GM12878 (cell line): Measurements from ENCODE around the gene HMCN1. TPM values are rescaled to one million over a fixed set of nuclear protein-coding genes. Genes with fewer than 3 reads are reported as not detected.

Experiments
- ATAC-seq: fragments of 200-7000 bp; cut with Tn5 transposase; 3 replicates; pipeline ENCODE4 v1.9.1; 2020; ENCODE audit warnings: mild to moderate bottlenecking, moderate library complexity
- BruUV-seq: library from RNA; stranded (reverse); fragments of 400-500 nt; replicated peaks from 2 replicates; lab custom pipeline; 2021; lab: Mats Ljungman, UMichigan
- CTCF ChIA-PET: fragments of 300-600 bp; sonication (Branson Sonifier 250); formaldehyde crosslinking; extraction: SDS; loops from one replicate; lab custom pipeline; 2021; ENCODE audit warnings: inconsistent platforms; lab: Yijun Ruan, JAX
- POLR2A ChIA-PET: fragments of 350-600 bp; formaldehyde crosslinking; extraction: SDS; loops from one replicate; lab custom pipeline; 2021; ENCODE audit warnings: inconsistent platforms; lab: Charles Lee
- RAD21 ChIA-PET: fragments of 300-600 bp; sonication (Branson Sonifier 250); formaldehyde crosslinking; loops from one replicate; lab custom pipeline; 2023; ENCODE audit warnings: antibody characterized with exemption; ENCODE audit not compliant: unreplicated experiment; lab: Charles Lee
- SMC1A ChIA-PET: fragments of 300-600 bp; sonication (Branson Sonifier 250); formaldehyde crosslinking; loops from one replicate; lab custom pipeline; 2023; ENCODE audit not compliant: unreplicated experiment, uncharacterized antibody; lab: Charles Lee
- DNase-seq: peaks from one replicate; pipeline ENCODE4 v3.0.0-alpha.2; 2011; ENCODE audit warnings: low read depth, low spot score
- FAIRE-seq: peaks from 3 replicates; lab custom pipeline; 2011; peaks lifted over from hg19 to GRCh38; lab: Jason Lieb, UNC
- H2AFZ ChIP-seq: 2 replicates; pipeline ENCODE4 v1.6.0; 2011; ENCODE audit warnings: low read depth, low read length, control low read depth; ENCODE audit not compliant: control insufficient read depth
- H3K27ac ChIP-seq: 2 replicates; pipeline ENCODE4 v1.5.1; 2011; ENCODE audit warnings: control low read depth; ENCODE audit not compliant: control insufficient read depth, insufficient read depth
- H3K27me3 ChIP-seq, 2 experiments: replicated peaks in 1 of 2; 2 replicates each; pipeline versions ENCODE4 v1.6.0 to v1.6.1; 2011; ENCODE audit warnings: low read length in 1 of 2; ENCODE audit not compliant: control insufficient read depth in 2 of 2, insufficient read depth in 2 of 2
- H3K36me3 ChIP-seq, 2 experiments: 2 replicates each; pipeline ENCODE4 v1.5.1; 2011; ENCODE audit warnings: low read length in 1 of 2; ENCODE audit not compliant: control insufficient read depth in 2 of 2, insufficient read depth in 2 of 2
- H3K4me1 ChIP-seq: 2 replicates; pipeline ENCODE4 v1.6.1; 2011; ENCODE audit warnings: mild to moderate bottlenecking, low read length, moderate library complexity, mixed read lengths; ENCODE audit not compliant: control insufficient read depth, insufficient read depth
- H3K4me2 ChIP-seq: 2 replicates; pipeline ENCODE4 v1.6.0; 2011; ENCODE audit warnings: control low read depth; ENCODE audit not compliant: control insufficient read depth, insufficient read depth
- H3K4me3 ChIP-seq: fragments of 200-600 bp; sonication (generic); 2 replicates; pipeline ENCODE4 v1.5.1; 2016
- H3K79me2 ChIP-seq: 2 replicates; pipeline ENCODE4 v1.6.0; 2011; ENCODE audit warnings: low read length; ENCODE audit not compliant: control insufficient read depth, insufficient read depth
- H3K9ac ChIP-seq: 2 replicates; pipeline ENCODE4 v1.8.0; 2011; ENCODE audit warnings: low read length, control low read depth, mixed read lengths; ENCODE audit not compliant: control insufficient read depth, insufficient read depth
- H3K9me3 ChIP-seq: replicated peaks from 3 replicates; pipeline ENCODE4 v1.5.1; 2011; ENCODE audit warnings: mild to moderate bottlenecking, low read length; ENCODE audit not compliant: control insufficient read depth, insufficient read depth
- H4K20me1 ChIP-seq: 2 replicates; pipeline ENCODE4 v1.6.0; 2011; ENCODE audit not compliant: control insufficient read depth, insufficient read depth
- BMI1 ChIP-seq: fragments of 450-650 bp; IDR thresholded peaks from 2 replicates; pipeline ENCODE4 v1.6.1; 2016; ENCODE audit warnings: mild to moderate bottlenecking, moderate library complexity, borderline replicate concordance
- NRF1 ChIP-seq: conservative IDR thresholded peaks from 2 replicates; pipeline ENCODE4 v1.6.1; 2011; ENCODE audit warnings: mild to moderate bottlenecking, low read depth, low read length, improper control_type of control experiment
- POU2F2 ChIP-seq: IDR thresholded peaks from 3 replicates; pipeline ENCODE4 v1.6.1; 2011; ENCODE audit warnings: low read depth, mild to moderate bottlenecking, low read length, borderline replicate concordance
- PRDM15 ChIP-seq: fragments of 450-650 bp; formaldehyde crosslinking; IDR thresholded peaks from 2 replicates; pipeline ENCODE4 v1.4.0; 2020; ENCODE audit warnings: mild to moderate bottlenecking, moderate library complexity
- RB1 ChIP-seq: fragments of 450-650 bp; formaldehyde crosslinking; IDR thresholded peaks from 2 replicates; pipeline ENCODE4 v1.6.1; 2017; ENCODE audit warnings: mild to moderate bottlenecking, borderline replicate concordance
- ZNF384 ChIP-seq: IDR thresholded peaks from 2 replicates; pipeline ENCODE4 v1.6.1; 2012; ENCODE audit warnings: low read depth, mild to moderate bottlenecking, low read length, improper control_type of control experiment, borderline replicate concordance
- ZNF622 ChIP-seq: fragments of 450-650 bp; IDR thresholded peaks from 2 replicates; pipeline ENCODE4 v1.6.1; 2017; ENCODE audit warnings: mild to moderate bottlenecking, inconsistent platforms
- WGBS: methylation state at CpG from one replicate; pipeline ENCODE4 v1.1.6; 2016; ENCODE audit warnings: low lambda C conversion rate; ENCODE audit not compliant: insufficient replicate concordance, insufficient coverage; ENCODE audit errors: missing lambda C conversion rate; 5-methylcytosine and 5-hydroxymethylcytosine counted together
- in situ Hi-C: fragments of 300-500 bp; cut with MboI; formaldehyde crosslinking; loops from 9 replicates; pipeline ENCODE4 v1.14.3; 2018; ENCODE audit warnings: mixed read lengths
- intact Hi-C: fragments of 100-400 bp; cut with micrococcal nuclease; formaldehyde crosslinking; loops from one replicate; pipeline ENCODE4 v1.14.2; 2022; ENCODE audit not compliant: unreplicated experiment
- polyA plus RNA-seq, 11 experiments: library from polyadenylated mRNA; depleted of rRNA in 4 of 11; unstranded in 6 of 11; stranded (reverse) in 5 of 11; fragments of >200 nt; fragmentation: Nextera tagmentation in 4 of 11; fragmentation: Illumina TruSeq in 1 of 11; extraction: Ambion mirVana in 4 of 11; extraction: Trizol in 1 of 11; gene quantifications; 1 replicate in 1 of 11; 2 replicates in 10 of 11; pipeline versions ENCODE4 v1.2.1 to v1.2.3, GENCODE V29; 2011 to 2016; ENCODE audit warnings: inconsistent platforms in 2 of 11, missing spikeins in 2 of 11, low read depth in 1 of 11
- total RNA-seq, 4 experiments: library from RNA; depleted of rRNA in 3 of 4; stranded (reverse); fragments of >200 nt in 3 of 4; fragmentation: Illumina TruSeq in 1 of 4; extraction: Trizol in 1 of 4; gene quantifications; 2 replicates each; pipeline versions ENCODE4 v1.2.1 to v1.2.3, GENCODE V29; 2013 to 2021

Gene HMCN1
- total and polyA plus RNA-seq, 10 of the 15 experiments (the other 5 are each of a cell fraction or from before 2014, with no cell fraction given), result under 0.01 to 0.07 TPM; not detected in 8

GRCh38 chr1:186086583-186086982 lies 352.4 kb downstream of the HMCN1 start:
- WGBS, result 69% methylated on average over 3 of the region's 3 CpGs
- no TSS peak for BruUV-seq

More at GRCh38 chr1:186086583-186086982, 352.4 kb downstream of the HMCN1 start:
- Histone ChIP-seq H3K4me1 (no peaks in the 10 kb centered on the region), H3K36me3 (no peaks in the 10 kb centered on the region), H3K79me2 (no peaks in the 10 kb centered on the region), H4K20me1 (no peaks in the 10 kb centered on the region), H3K27me3 (no peaks in the 10 kb centered on the region), H3K9me3 (no peaks in the 10 kb centered on the region), H3K27ac (no peak overlapping the region), H3K4me3 (no peak overlapping the region), H3K9ac (no peak overlapping the region), H3K4me2 (no peak overlapping the region), H2AFZ (no peak overlapping the region)
- intact Hi-C loops, result no loop called here
- DNase-seq, result no peak
- TF ChIP-seq ZNF622, result no peak
- no peak for TF ChIP-seq NRF1
- no peak for TF ChIP-seq POU2F2
- TF ChIP-seq RB1, result no peak
- no peak for TF ChIP-seq BMI1
- no peak for TF ChIP-seq PRDM15 (CRISPR knock-in tag)
- TF ChIP-seq ZNF384, result no peak
- RAD21 ChIA-PET, result no interaction called here
- POLR2A ChIA-PET, result no interaction called here
- SMC1A ChIA-PET, result interaction anchor here (1.0 kb wide), 1 partner anchor 9 kb away, joined by 3 read pairs; no protein-coding TSS in a partner anchor
- CTCF ChIA-PET, result no interaction called here
- FAIRE-seq, result no peak
- ATAC-seq, result no peak
- in situ Hi-C loops, result no loop called here
